Activated CD8-positive, alpha-beta memory T cell treated with anti-CD3 and anti-CD28 coated beads, Interleukin-2, amount 50 U/mL, for 1 hour (primary cell): Measurements from ENCODE around the gene CRYL1.

ENCODE experiments used
- DNase-seq: peaks from one replicate; pipeline ENCODE4 v3.0.0-alpha.2; 2020; ENCODE audit errors: extremely low read depth

Gene CRYL1

GRCh38 chr13:20424949-20425348 lies 100.7 kb downstream of the CRYL1 start:
- DNase-seq = no peak

GRCh38 chr13:20424559-20424852 lies 101.2 kb downstream of the CRYL1 start:
- no peak for DNase-seq

DNA sequence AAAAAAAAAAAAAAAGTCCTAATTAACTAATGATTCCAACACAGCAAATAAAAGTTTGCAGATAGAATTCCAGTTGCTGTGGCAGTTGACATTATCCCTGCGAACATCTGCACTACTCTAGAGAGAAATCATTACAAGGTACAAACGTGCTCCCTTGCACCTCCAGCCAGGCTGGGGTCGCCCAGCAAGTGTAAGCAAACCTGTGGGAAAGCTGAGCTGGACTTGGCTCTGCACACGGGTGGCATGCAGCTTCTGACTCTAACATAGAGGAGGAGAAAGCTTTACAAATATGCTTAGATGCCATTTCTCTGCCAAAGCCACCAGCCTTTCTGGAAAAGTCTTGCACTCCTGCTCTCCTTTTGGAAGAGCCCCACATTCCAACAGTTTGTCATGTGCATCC lies 103.3 kb downstream of the CRYL1 start:
- DNase-seq = no peak

DNA sequence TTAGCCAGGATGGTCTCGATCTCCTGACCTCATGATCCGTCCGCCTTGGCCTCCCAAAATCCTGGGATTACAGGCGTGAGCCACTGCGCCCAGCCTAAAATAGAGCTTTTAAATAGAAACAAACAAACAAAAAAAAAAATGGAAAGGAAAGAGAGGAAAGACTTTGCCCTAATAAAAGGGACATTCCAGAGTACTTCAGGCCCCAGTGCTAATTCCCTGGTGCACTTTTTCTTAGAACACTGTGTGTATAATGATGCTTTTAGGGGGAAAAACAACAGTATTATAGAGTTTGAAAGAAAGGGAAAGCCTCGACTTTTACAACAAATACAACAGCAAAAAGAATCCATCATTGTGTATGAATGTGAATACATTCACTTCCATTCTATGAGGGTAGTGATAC lies 104.7 kb downstream of the CRYL1 start:
- DNase-seq = no peak

DNA sequence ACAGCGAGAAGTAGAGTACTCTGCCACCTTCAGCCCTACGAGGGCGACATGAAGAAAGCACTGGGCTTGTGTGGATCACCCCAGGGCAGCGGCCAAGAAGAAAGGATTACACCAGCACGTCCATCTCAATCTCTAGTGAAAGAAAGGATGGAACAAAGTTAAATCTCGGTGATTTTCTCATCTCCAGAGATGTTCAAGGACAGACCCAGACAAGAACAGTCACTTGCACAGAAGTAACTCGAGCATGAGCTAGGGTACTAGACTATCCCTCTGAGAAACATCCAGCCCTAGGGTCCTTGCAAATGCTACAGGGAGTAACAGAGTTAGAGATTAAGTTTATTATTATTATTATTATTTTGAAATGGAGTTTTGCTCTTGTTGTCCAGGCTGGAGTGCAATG lies 106.7 kb downstream of the CRYL1 start:
- DNase-seq = no peak

GRCh38 chr13:20416223-20416745 lies 109.4 kb downstream of the CRYL1 start:
- DNase-seq = no peak

DNA sequence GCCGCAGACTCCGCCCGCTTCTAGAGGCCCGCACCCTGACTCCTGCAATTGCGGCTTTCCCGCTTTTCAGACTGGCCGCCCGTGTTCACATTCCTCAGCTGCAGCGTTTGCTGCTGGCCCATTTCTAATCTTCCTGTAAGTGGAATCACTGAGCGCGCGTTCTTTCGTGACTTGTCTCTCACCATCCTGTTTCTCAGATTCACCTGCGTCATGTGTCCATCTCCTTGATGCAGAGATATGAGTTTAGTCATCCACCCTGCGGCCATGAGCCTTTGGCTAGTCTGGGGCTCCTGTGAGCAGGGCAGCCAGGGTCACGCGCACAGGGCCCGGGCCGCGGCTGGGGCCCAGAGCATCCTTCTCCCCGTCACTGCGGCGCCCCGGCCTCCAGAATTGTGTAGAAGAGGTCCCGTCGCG lies 110.0 kb downstream of the CRYL1 start:
- DNase-seq = no peak

DNA sequence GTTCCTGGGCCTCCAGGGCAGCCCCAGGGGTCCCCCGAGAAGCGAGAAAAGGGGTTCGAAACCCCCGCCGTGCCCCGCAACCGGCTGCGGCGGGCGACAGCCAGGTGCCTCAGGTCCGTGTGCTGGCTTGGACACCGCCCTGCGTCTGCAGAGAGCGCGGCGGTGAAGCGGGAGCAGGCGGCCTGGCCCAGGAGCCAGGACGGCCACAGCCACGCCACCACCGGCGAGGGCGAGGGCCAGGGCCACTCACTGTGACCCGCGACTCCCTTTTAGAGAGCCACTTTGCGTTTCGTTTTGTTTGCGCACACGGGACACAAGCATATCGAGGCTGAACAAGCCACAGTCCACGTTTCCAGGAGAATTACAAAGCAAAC lies 110.4 kb downstream of the CRYL1 start:
- DNase-seq = no peak

GRCh38 chr13:20414546-20415305 lies 110.9 kb downstream of the CRYL1 start:
- no peak for DNase-seq

GRCh38 chr13:20412691-20413355 lies 112.8 kb downstream of the CRYL1 start:
- DNase-seq = no peak

DNA sequence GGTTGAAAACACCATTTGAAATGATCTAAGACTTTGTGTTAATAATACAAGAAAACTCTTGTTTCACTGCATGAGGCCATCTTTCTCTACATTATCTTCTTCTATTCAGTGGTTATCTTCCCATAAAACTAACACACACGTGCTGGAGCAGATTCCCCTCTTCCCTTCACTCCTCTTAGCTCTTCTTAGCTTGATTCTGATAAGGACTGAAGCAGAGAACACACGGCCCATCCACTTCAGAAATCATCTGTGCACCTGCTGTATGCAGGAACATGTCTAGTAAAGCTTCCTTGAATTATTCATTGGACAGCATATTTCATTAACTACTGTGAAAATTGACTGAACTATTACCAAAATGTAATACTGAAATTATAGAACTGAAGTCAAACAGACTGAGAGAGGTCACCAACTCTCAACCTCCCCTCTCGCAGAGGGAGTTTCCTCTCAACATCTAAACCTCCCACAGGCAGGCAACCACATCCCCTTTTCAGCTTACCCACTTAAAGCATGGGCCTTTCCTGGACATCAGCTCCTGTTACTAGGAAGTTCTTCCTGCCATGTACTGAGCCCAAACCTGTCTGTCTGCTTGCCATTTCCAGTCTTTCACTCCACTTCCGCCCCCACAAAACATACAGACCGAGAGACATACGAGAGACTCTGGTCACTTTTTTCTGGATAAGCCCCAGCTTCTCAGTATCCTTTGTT lies 113.9 kb downstream of the CRYL1 start:
- no peak for DNase-seq

DNA sequence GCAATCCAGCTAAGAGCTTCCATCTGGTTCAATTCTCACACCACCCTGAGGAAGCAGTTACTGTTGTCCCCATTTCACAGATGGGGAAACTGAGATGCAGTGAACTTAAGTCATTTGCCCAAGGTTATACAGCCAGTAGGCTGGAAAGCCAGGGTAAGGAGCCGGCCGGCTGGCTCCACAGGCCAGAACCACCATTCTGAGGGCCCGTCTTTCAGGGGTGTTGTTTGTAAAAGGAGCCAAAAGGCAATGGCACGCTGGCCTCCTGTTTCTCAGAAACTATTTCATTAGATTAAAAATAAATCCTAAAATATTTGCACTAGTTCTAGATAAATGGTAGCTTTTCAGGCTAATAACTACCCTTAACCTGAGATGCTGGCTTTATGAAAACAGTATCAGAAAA lies 114.9 kb downstream of the CRYL1 start:
- DNase-seq = no peak

DNA sequence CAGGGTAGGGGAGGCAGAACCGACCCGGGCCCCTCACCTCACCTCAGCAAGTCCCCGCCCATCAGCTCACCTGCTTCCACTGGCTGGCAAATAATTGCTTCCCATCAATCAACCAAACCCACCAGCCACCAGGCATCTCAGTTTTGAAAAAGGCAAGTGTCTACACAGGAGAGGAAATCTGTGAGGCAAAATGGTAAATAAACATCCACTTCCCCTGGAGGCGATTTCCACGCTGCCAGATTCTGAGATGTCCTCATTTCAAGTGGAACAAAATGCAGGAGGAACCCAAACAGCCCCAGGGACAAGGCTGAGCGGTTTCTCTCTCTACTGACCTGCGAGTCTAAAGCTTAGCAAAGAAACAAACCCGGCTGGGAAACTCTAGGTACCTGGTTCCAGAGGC lies 117.5 kb downstream of the CRYL1 start:
- no peak for DNase-seq

GRCh38 chr13:20407759-20408158 lies 117.9 kb downstream of the CRYL1 start:
- no peak for DNase-seq

DNA sequence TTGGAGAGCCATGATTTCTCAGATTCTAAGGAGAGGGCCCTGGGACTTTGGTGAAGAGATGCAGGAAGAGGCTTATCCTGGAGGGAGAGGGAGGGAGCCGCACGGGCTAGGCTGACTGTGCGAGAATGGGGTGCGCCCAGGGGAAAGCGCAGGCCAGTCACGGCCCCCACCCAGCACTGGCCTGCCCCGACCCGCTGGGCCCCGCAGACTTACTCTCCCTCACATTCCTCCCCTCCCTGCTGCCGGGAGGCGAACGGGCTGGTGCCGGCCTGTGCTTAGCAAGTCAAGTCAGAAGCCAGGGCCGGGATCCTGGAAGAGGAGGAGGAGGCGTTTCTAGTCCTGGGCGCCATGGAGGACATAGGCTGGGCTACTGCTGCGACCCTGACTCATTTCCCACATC lies 120.0 kb downstream of the CRYL1 start:
- no peak for DNase-seq

DNA sequence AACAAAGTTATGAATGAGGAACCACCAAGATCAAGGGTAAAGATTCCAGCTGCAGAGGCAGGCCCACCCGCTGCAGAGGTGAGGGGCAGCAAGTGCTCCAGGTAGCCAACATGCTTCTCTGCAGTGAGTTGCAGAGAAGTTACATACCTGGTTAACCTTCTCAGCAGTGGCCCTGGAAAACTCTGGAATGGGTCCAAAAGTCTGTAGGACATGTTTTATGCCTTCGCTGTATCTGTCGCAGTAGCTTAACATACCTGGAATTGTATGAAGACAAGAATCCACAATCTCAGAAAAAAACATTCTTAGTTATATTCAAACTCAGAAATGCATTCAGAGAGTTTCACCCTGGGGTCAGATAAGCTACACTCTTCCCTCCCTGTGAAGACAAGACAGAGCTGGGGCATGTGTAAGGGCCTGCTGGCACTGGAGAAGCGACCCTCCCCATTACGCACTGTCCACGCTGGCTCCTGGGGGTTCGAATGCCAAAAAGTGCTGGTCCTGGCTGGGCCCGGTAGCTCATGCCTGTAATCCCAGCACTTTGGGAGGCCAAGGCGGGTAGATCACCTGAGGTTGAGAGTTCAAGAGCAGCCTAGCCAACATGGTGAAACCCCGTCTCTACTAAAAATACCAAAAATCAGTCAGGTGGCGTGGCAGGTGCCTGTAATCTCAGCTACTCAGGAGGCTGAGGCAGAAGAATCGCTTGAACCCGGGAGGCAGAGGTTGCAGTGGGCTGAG lies 121.0 kb downstream of the CRYL1 start:
- no peak for DNase-seq

DNA sequence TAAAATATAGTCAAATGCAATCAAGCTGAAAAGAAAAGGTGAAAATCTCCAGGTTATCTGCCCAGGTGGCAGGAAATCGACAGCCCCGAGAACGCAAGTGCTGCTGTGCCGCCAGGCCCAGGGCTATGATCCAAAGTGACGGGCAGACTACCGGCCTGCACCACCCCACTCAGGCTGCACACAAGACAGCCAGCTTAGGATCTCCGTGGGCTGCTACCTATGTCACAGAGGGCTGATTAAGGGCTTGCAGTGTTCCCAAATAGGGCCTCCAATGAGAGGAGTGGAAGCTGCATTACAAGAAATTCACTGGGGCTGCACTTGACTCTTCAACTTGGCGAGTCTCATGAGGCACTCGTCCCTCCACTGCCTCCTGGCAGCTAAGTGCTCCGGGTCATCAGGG lies 121.8 kb downstream of the CRYL1 start:
- no peak for DNase-seq

GRCh38 chr13:20402881-20403280 lies 122.8 kb downstream of the CRYL1 start:
- no peak for DNase-seq

DNA sequence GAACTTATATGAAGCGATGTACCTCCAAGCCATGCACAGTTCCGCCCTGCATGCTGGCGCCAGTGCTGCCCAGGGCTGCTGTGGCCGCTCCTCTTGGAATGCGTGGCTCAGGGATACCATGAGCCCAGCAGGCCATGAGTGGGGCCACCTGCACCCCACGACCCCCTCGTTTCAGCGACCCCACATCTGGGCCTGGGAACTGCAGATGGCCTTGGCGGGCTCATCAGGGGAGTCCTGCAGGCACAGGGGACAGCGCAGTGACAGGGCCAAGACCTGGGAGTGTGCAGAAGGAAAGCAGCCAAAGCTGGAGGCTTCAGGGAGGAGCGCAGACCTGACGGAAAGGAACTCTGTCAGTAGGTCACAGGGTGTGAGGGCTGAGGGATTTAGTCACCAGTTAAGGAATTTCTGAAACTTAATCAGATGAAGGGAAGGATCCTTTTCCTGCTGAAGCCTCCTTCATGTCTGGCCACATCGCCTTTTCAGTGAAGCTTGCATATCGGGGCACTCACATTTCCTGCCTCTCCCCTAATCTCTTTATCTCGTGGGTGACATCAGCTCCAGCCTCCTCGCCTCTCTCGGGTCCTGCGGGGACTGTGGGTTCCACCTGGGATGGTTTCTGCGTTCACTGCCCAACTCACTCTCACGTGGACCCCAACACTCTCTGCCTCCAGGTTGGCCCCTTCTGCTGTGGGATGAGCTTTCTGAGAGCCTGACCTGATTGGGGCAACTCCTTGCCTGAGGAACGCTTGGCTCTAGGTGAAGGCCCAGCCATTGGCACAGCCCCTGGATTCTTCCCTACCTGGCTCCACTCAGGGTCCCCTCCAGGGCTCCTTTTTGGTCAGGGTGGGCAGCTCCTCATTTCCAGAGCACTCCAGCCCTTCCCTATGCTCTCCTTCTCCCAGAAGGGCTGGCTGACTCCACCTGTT lies 123.5 kb downstream of the CRYL1 start:
- no peak for DNase-seq

GRCh38 chr13:20401531-20401930 lies 124.1 kb downstream of the CRYL1 start:
- DNase-seq = no peak

- DNase-seq = no peak
Measured at GRCh38 chr13:20400774-20401173, 124.9 kb downstream of the CRYL1 start.
